Pons (tissue), 1 donor: Measurements from ENCODE around the gene ZDHHC8.

Source experiments
- DNase-seq: peaks from one replicate; pipeline ENCODE4 v3.0.0-alpha.2; 2016; ENCODE audit warnings: low spot score

The ZDHHC8 gene

DNA sequence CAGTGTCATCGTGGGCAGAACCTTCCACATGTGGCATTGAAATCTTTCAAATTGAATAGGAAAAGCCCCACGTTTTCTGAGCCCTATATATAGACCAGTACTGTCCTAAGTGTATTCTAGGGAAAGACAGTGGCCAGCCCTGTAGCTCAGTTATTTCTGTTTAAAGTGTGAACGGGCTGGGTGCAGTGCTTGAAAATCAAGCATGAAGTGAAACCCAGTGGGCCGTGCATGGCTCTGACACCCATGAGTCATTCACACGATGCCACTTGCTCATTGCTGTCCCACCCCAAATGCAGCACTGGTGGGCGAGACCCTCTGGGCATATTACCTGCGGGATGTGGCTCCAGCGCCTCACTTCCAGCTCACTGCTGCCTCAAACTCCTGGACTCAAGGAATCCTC is 49.0 kb downstream of the ZDHHC8 start:
- DNase-seq: no peak

DNA sequence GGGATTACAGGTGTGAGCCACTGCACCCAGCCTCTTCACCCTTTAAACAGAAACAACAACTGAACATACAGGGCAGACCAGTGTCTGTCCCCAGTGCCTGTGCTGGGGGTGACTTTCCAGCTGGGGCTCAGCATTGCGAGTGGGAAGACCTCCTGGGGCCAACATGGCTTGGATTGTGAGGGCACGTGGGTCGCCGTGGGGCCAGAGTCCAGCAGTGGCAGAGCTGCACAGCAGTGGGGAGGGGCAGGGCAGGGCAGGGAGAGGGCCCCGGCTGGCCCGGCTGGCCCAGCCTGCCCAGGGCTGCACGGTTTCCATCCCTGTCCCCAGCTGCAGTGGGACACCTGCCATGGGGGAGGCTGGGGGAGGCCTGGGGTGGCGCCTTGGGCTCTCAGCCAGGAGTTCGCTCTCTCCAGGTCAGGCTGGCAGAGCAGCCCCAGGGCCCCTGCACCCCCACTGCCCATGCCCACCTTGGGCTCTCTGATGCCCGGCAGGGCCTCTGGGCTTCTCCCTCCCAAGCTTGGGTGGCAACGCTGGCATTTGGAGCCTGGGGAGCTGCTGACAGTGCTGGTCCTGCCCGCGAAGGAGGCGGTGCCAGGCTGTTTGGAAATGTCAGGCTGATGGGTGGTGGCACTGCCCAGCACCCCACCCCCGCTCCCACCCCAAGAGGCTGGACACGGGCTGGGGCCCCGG is 49.7 kb downstream of the ZDHHC8 start:
- no peak for DNase-seq

DNA sequence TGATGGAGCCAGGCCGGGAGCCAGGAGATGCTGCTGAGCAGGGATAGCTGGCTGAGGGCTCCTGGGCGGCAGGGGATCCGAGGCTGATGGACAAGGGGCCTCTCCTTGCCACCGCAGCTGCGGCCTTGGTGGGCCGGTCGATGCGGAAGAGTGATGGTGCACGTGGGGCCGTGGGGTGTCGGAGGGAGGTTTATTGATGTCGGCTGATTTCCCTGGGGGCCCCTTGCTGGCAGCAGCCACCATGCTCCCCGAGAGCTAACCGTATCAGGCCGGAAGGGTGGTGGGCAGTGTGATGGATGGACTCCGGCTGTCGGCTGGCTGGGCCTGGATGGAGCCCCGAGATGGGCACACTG is 50.3 kb downstream of the ZDHHC8 start:
- DNase-seq: no peak

DNA sequence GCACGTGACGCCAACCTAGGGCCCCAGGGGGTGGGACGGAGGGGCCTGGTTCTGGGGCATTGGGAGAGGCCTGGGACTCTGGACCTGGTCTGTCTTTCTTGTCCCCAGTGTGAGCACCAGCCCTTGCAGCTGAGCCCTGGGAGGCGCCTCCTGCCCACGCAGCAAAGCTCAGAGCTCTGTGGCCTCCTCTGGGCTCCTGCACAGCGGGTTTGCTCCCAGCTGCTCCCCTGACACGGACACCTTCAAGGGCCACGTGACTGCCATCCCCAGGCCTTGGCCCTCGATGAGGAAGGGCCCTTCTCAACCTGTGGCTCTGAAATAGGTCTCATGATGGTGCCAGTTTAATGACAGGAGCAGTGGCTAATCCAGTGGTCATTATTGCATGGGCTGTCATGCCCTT is 50.8 kb downstream of the ZDHHC8 start:
- no peak for DNase-seq

DNA sequence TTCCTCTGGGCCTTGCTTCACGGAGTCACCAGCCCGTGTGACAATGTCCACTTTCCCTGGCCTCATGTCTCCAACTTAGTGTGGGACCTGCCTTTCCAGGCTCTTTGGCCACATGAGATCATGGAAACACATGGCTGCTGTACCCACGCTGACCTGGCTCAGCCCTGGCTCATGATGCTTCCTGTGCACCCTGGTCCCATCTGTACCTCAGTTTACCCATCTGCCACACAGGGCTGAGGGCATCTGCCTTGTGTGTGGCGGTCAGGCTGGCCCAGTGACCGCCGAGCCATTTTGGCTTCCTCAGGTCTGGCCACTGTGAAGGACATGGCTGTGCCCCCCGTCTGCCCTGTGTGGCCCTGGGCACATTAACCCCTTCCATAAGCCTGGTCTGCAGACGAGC is 51.5 kb downstream of the ZDHHC8 start:
- DNase-seq: no peak

DNA sequence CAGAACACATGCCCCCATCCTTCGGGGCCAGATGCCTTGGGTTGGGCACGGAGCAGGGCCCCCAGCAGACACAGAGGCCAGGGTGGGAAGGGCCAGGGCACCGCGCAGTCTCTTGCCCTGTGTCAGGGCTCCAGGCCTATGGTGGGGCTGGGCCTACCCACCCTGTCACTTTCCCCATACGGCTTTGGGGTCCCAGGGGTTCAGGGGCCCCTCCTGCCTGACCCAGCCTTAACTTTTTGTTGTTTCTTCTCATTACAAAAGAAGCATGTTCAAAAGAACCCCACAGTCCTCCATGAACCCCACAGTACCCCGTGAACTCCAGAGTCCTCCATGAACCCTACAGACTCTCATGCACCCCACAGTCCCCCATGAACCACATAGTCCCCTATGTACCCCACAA is 52.2 kb downstream of the ZDHHC8 start:
- DNase-seq: no peak

DNA sequence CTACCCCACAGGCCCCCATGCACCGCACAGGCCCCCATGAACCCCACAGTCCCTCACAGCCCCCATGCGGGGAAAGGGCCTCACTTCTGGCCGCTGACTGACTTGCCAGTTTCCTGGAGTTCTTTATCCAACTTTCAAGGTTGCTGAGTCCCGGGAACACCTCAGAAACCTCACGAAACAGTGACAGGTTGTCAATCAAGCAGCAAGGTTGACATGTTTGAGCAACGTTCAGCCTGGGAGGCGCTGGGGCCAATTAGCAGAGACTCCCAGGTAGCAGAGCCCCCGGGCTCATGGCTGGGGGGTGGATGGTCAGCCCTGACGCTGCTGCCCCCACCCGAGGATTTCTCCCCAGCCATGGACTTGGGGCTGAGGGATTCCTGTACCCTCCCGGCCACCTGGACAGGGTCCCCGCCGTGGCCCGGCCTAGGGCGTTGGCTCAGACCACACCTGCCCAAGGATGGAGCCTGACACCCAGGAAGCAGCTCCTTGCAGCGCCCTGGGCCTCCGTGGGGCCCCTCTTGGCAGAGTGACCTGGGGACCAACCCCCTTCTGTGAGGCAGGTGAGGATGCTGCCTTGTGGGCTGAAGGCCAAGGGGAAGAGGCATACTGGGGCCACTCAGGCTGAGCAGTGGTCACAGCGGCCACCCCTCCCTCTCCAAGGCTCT is 53.0 kb downstream of the ZDHHC8 start:
- DNase-seq: no peak

DNA sequence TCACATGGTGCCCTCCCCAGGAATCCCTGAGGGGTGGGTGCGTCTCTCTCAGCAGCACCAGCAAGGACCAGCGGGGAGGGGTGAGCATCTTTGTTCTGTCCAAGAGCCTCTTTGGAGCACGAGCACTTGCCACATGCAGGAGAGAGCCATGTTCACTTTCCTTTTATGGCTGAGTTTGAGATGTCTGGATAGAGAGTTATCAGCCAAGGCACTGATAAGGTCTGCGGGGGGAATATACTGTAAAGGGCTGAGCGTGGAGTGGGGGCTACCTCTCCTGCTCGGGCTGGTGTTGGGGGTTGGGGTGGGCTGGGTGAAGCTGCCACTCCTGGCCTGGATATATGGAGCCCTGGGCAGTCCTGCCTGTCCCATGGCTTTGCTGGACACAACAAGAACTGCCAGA is 54.1 kb downstream of the ZDHHC8 start:
- DNase-seq: no peak

DNA sequence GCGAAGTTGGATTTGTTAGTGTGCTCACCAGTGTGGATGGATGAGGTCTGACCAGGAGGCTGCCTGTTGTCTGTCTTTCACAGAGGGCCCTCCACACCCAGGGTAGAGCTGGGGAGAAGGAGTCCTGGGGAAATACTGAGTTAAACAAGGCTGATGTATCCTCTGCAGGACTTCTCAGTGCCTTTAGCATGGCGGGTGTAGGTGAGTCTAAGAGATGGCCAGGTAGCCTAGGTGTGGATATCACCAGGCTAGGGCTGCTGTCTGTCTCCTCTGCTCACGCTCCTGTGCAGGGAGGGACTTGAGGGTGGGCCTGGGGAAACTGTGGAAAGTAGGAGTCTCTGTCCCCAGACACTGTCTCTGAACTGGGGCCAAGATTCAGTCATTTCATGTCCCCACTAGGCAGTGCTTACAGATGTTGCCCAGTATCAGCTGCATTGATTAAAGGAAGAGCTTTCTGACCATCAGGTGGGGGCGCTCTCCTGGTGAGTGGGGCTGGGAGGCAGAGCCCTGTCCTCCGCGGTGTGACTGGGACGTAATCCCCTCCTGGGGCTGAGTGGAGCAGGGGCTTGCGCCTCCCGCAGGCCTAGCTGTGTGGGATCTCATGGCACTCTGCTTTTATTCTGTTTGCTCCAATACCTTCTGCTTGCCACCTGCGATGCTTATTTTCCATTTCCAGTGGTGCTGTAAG is 54.7 kb downstream of the ZDHHC8 start:
- no peak for DNase-seq

DNA sequence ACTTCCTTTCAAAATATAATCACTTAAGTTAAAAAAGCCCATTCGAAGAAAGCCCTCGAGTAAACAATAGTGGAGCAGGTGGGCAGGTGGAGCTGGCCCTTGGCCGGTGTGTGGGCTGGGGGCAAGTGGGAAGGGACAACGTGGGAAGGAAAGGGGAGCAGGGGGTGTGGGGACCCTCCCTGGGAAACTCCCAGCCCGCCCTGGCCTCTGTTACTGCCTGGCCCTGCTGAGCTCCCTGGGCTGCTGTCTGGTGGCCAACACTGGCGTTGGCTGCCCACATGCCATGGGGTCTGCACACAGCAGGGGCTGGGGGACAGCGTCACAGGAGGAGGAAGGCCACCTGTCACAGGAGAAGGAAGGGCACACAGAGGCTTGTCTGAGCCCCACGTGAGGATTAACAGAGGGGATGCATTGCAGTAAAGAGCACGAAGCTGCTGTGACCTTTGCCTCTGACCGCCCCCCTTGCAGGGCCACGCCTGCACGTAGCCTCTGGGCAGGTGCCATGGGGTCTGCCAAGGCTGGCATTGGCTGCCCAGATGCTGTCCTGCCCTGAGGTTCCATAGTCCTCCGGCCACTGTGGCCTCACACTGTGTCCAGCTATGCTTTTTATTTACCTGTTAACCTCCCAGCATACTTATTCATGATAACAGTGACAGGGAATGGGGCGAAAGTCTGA is 55.4 kb downstream of the ZDHHC8 start:
- no peak for DNase-seq

DNA sequence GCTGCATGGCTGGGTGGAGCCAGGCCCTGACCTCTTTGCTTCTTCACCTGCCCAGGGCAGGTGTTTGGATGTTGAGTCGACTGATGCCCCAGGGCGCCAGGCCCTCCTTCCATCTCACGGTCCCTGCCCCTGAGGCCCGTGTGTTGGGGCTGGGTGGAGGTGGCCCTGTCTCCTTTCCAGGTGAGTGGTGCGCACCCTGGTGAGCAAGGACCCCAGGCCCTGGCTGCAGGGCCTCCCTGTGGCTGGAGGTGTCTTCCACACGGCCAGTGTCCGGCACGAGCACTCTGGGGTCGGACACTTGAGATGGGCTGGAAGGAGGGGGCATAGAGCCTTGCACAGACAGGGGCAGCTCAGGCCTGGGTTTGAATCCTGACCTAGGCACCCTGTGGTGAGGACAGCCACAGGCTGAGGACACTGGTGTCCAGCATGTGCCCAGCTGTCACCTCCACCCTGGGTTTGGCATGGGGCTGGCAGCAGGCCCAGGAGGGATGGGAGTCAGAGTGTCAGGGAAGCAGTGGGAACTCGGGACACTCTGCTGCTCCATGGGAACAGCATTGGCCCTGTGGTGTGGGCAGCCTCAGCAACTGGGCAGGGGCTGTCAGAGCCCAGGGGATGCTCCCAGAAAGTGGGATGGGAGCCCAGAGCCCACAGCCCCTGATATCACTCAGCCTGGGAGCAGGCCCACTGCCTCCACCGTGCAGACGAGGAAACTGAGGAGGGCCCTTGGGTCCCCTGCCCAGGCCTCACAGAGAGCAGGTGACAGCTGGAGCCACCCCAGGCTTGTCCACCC is 56.4 kb downstream of the ZDHHC8 start:
- DNase-seq: no peak

DNA sequence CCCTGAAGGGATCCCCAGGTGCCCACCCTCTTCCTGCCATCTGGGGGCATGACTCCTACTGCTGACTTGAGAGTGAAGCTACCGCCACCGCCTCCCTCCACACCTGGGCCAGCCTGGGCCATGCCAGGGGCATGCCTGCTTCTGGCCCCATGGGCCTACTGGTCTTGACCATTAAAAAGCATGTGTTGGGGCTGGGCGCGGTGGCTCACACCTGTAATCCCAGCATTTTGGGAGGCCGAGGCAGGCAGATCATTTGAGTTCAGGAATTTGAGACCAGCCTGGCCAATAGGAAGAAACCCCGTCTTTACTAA is 56.9 kb downstream of the ZDHHC8 start:
- no peak for DNase-seq

DNA sequence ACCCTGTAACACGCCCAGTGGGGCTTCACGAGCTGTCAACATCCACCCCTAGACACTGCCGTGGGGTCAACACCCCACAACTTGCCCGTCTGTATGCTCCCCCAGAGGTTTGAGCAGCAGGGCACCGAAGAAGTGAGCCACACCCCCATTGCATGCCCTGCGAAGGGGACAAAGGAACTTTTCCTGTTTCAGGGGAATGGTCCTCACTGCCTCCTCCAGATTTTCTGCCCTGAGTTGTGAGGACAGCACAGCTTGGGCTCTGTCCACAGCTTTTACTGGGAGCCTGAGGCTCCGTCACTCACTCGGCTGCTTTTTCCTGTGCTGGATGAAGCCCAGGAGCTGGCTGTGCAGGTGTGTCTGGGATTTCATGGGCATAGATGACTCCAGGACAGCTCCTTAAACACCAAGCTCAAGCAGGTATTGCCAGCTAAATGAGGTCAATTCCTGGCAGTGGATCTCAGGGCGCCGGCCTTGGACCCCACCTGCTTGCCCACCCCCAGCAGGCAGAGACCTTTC is 59.5 kb downstream of the ZDHHC8 start:
- DNase-seq: no peak

DNA sequence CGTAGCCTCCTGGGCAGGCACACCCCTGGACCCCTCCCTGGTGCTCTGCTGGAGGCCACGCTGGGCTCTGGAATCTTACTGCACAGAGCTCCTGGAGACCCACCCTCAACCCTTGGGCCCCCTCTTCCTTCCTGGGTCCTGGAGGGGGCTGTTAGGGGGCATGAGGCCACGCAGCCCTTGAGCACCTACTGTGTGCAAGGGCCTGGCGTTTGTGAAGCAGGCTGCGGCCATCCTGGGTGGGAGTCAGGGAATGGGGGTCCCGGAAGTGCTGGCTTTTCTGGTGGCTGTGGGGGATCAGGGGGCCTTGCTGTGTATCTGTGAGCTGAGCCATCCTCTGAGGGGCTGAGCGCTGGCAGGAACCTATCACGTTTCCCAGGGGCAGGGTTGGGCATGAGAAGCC is 60.2 kb downstream of the ZDHHC8 start:
- no peak for DNase-seq

DNA sequence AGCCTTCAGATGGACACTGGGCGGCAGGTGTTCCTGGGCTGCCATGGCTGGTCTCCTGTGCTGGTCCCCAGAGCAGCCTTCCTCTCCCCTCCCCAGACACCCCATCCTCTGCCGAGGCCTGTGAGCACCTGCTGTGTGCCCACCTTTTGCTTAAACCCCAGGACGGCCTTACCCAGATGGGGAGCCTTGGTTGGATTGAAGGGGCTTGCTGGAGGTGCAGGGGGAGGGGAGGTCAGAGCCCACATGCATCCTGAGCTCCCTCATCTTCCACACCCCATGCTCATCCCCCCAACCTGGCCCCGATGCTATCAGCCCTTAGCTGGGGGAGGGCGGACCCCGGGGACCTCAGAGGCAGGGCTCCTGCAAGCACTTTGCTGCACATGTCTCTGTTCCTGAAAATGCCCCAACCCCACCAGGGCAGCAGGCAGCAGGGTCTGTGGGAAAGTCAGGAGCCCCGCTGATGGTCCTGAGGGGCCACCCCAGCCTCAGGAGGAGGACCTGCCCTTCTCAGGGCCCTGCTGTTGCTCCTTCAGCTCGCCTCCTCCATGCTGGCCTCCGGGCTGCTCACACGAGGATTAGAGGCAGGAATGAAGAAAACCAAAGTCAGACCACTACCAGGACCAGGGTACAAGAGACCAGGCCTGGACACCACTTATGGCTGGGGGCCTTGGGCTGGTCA is 60.8 kb downstream of the ZDHHC8 start:
- DNase-seq: no peak

DNA sequence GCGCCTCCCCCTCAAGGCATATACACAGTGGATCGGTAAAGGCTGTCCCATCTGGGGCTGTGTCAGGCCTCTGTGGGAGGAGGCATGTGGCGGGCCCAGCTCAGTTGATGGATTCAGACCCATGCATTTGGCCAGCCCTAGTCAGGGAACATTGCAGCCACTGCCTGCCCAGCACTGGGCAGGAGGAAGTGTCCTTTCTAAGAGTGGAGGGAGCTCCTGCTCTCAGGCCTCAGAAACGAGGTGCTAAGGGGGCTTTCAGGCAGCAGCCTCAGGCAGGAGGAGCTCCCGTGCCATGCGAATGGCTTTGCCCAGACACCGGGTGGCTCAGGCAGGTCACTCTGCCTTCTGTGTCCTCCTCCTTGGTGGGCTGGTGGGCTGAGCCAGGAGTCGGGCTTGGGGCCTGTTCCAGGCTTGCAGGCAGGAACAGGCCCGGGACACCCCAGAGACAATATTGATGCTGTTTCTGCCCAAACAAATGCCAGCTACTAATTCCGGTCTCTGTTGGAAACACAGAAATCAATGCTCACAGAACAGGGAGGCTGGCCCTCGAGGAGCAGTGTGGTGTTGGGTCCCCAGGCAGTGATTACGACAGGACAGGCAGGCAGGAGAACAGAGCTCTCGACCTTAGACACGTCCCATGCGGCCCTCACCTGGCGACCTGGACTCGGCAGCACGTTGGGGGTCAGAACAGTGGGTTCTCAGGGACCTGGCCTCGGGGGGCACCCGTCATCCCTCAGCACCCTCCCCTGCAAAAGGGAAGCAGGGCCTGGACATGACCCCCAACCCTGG is 61.6 kb downstream of the ZDHHC8 start:
- DNase-seq: no peak

DNA sequence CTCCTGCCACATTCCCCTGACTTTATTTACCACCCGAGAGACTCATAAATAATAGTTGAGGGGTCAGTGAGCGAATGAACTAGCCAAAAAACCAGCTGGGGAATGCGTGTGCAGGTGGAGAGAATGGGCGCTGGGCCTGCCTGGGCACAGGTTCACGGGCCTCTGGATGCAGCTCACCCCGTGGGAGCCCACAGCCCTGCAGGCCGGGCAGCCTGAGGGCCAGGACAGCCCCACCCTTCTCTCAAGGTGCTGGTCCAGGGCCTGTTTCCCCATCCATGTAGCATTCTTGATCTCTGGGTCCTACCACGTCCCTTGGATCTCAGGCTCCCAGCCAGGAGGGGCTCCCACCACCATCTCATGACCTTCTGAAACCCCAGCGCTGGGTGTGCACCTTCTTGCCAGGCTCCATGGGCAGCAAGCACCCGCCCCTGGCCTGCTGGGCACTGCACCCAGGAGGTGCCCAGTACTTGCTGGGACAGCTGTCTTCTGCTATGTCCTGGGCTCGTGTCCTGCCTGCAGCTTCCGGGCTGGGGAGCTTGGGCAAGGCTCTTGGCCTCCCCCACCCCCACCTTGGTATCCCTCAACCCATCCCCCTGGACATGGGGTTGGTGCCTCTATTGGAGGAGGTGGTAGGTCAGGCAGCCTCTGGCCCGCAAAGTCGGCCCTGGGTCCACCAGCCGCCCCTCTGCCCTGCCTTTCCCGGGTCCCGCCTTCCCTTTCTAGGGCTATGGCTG is 62.3 kb downstream of the ZDHHC8 start:
- no peak for DNase-seq

DNA sequence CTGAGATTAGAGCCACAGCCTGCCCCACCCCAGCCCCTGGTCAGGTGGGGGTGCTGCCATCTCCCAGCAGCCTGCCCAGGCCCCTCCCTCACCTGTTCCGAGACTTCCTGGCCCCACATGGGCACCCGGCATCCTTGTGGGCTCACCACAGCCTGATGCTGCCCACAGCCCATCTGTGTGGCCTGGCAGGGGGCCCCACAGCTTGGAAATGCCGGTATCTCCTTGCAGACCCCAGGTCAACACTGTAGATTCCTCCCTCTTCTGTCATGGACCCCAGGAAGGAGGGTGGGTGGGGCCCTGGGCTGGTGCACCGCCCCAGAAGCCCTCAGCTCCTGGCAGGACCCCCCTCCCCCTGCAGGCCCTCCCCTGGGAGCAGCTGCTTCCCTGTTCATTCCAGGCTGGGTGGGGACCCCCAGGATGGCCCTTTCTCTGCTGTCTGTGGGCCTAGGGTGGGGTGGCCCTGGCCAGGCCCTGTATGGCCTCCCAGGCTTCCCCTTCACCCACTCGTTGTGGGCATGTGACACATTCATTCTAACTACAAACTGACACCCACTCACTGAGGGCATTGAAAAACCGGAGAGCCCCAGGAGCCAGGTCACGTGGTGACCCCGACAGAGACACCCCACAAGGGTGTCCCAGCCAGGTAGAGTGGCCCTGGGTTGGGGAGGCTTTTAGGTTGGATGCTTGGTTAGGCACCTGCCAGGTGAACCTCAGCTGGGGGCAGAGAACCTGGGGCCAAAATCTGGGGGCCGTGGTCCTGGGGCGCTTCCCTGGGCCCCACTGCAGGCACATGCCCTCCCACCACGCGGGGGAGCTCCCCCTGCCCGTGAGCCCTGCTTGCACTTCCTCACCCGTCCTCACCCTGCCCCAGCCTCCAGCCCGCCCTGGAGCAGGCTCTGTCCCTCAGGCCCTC is 63.3 kb downstream of the ZDHHC8 start:
- no peak for DNase-seq
